GM12875 (cell line): ENCODE measurements around the gene PSG2.
"Not testable (repeated sequence)": the region's sequence is repeated elsewhere in the genome, so short reads cannot be mapped to it uniquely, and the experiment has no call there.

Experiments
- H3K4me3 ChIP-seq: one replicate; pipeline ENCODE4 v1.5.1; 2011; ENCODE audit warnings: low read depth, low read length, control low read depth
- TF ChIP-seq, protein P1 (sequence below): IDR thresholded peaks from 2 replicates; pipeline ENCODE4 v1.5.1; 2011; ENCODE audit warnings: low read depth, mild to moderate bottlenecking, control low read depth, inconsistent platforms, low read length, moderate library complexity, borderline replicate concordance; ENCODE audit not compliant: insufficient read depth

Gene PSG2

DNA sequence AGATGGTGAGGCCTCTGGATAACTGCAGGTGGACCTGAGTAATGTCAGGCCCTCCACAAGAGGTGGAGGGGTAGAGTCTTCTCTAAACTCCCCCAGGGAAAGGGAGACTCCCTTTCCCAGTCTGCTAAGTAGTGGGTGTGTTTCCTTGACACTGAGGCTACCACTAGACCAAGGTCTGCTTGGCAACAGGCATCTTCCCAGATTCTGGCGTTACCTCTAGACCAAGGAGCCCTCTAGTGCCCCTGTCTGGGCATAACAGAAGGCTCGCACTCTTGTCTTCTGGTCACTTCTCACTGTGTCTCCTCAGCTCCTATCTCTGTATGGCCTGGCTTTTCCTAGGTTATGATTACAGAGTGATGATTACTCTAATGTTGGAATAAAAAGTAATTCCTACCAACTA lies 50.9 kb downstream of the PSG2 start:
- H3K4me3 ChIP-seq, result not testable (repeated sequence)
- TF ChIP-seq, protein P1, sequence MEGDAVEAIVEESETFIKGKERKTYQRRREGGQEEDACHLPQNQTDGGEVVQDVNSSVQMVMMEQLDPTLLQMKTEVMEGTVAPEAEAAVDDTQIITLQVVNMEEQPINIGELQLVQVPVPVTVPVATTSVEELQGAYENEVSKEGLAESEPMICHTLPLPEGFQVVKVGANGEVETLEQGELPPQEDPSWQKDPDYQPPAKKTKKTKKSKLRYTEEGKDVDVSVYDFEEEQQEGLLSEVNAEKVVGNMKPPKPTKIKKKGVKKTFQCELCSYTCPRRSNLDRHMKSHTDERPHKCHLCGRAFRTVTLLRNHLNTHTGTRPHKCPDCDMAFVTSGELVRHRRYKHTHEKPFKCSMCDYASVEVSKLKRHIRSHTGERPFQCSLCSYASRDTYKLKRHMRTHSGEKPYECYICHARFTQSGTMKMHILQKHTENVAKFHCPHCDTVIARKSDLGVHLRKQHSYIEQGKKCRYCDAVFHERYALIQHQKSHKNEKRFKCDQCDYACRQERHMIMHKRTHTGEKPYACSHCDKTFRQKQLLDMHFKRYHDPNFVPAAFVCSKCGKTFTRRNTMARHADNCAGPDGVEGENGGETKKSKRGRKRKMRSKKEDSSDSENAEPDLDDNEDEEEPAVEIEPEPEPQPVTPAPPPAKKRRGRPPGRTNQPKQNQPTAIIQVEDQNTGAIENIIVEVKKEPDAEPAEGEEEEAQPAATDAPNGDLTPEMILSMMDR, result peak; percentile 13; the same call in 1 of the 2 replicates

DNA sequence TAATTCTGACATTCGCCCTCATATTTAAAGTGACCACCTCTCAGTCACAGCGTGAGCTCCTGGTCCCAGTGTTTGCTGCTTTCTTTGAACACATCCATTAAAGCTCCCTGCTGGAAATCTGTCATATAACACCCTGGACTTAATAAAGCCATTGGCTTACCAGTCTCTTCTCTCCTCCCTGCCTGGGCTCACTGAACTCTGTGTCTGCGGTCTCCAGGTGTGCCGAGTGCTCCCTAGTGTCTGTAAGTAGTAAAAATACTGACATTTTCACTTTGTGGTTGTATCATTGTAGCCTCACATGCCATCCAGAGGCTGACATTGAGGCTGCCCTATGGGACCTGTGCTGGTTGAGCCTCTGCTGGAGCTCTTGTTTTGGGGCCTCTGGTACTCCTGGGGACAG lies 53.6 kb downstream of the PSG2 start:
- TF ChIP-seq, protein P1, result no peak
- no peak overlapping the region for H3K4me3 ChIP-seq

DNA sequence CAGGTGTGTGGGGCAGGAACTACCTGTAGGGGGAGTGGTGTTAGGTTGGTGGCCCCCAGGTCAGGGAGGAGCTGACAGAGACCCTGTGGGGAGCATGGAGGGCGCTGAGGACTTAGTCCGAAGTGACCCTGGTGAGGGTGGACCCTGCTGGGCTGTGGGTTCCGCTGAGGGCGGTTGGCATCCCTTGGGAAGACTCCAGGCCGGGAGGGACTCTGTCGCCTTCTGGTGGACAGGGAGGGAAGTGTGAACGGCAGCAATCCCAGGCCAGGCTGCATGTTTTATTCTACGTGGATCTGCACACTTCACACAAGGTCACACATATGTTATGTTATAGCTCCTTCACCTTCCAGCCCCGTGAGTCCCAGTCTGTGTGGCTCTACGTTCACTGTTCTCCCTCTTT lies 54.5 kb downstream of the PSG2 start:
- H3K4me3 ChIP-seq, result not testable (repeated sequence)
- TF ChIP-seq, protein P1, result 0 out of 2 replicates have a peak, but pooled peaks have one; percentile 18

DNA sequence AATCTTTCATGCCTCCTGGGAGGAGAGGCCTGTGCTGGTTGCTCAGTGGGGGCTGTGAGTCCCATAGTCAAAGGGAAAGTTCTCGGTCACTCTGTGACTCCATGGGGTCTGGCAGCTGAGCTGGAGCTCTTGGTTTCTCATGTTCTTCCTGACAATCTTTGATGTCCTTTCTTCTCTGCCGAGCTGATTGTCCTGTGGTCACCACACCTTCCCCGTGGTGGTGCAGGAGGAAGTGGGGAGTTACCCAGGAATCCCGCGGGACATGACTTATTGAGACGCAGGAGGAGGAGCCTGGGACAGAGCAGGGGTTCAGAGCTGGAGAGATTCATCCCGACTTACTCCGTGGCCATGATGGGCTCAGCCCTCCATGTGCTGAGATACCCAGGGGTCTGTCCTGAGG lies 55.4 kb downstream of the PSG2 start:
- H3K4me3 ChIP-seq, result not testable (repeated sequence)

DNA sequence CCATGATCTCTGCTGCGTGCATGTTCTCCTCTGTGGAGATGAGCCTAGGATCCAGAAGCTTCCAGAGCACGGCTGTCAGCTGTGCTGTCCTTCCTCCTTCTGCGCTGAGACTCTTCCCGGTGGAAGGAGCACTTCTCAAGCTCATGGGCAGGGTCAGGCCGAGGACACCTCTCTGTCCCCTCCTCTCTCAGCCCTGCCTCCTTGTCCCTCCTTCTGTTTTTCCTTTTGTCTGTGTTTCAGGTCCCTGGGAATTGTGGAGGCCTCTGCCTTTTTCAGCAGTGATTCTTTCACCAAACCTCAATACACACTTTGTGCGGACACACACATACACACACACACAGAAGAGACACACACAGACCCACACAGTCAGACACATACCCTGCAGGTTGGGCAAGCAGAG lies 56.1 kb downstream of the PSG2 start, which contains the start of gene PSG11:
Gene PSG11, minus strand, starts transcription at position 101 of the 400 bp plus-strand sequence. Its CDS starts 97 bp downstream, at position 4.
- H3K4me3 ChIP-seq, result not testable (repeated sequence)

DNA sequence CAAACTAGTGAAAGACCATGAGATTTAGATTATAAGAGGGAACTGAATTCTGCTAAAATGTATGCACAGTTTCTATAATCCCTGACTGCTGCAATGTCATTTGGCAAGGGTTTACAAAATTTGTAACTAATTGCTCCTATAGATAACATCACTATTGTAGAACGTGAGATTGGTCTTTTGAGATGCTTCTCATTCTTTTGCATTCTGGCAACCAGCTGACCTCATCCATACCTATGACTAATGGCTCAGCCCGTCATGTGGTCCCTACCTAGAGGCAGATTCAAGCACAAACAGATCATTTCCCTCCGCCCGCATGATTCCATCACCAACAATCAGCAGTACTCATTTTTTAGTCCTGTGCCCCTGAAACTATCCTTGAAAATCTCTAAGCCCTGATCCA lies 60.4 kb downstream of the PSG2 start:
- not testable (repeated sequence) for H3K4me3 ChIP-seq

DNA sequence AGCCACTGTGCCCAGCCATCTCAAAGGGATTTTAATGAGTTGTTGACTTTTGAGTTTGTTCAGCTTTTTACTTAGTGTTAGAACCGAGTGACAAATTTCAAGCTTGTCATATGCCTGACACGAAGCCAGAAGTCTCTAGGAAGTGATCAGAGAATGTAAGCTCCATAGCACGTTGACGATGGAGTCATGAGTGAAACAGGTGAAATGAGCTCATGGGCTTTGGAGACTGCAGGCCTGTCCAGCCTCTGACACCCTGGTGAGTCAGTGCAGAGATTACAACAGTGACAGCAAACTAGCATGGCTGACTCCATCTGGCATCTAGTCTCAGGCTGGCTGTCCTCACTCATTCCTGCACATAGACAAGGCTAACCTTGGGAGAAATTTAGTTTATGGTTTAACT lies 60.9 kb downstream of the PSG2 start:
- not testable (repeated sequence) for H3K4me3 ChIP-seq

DNA sequence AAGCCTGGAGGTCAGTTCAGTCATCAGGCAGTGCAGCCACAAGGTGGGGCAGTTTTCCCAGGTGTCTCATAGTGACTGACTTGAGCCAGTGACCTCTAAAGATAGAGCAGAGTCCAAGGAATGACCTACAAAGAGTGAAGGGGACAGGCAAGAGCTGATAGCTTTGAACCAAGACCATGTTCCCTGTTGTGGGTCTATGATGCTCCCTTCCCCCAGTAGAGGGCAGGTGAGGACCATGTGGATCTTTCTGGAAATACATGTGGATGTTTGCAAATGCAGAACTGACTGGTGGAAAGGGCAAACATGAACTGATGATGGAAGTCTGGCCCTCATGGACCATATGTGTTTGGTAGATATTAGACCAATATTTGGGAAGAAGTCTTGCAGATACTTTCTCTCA lies 62.9 kb downstream of the PSG2 start:
- H3K4me3 ChIP-seq, result not testable (repeated sequence)
